K562 (cell line): Measurements from ENCODE around the gene MPZL1. TPM values are rescaled to one million over a fixed set of nuclear protein-coding genes. Genes with fewer than 3 reads are reported as not detected.

Experiments used
- CEBPB ChIP-seq: fragments of 450-650 bp; IDR thresholded peaks from 2 replicates; pipeline ENCODE4 v1.6.1; 2016; ENCODE audit warnings: missing genetic modification characterization, missing compliant biosample characterization
- CHD1 ChIP-seq: fragments of 200-600 bp; sonication (generic); IDR thresholded peaks from one replicate; pipeline ENCODE4 v1.6.1; 2012; ENCODE audit warnings: mild to moderate bottlenecking, moderate library complexity, low read length, inconsistent platforms
- ETS2 ChIP-seq: IDR thresholded peaks from 2 replicates; pipeline ENCODE4 v1.6.1; 2016; ENCODE audit warnings: borderline replicate concordance, missing genetic modification characterization, mild to moderate bottlenecking, moderate library complexity, missing compliant biosample characterization; ENCODE audit not compliant: poor library complexity, severe bottlenecking
- NONO ChIP-seq, 2 experiments: fragments of 200-400 bp in 1 of 2; fragments of 450-650 bp in 1 of 2; formaldehyde crosslinking in 1 of 2; IDR thresholded peaks; 2 replicates each; pipeline ENCODE4 v1.6.1; 2017; ENCODE audit warnings: low read depth in 2 of 2, mild to moderate bottlenecking in 2 of 2, moderate library complexity in 2 of 2, low read length in 1 of 2
- POLR2G ChIP-seq: fragments of 200-400 bp; formaldehyde crosslinking; IDR thresholded peaks from 2 replicates; pipeline ENCODE4 v1.6.1; 2017; ENCODE audit warnings: low read depth, mild to moderate bottlenecking, antibody characterized with exemption, low read length, moderate library complexity
- RAD21 ChIP-seq, 2 experiments: fragments of 250-450 bp in 1 of 2; fragments of 450-650 bp in 1 of 2; sonication (Bioruptor Pico) in 1 of 2; formaldehyde crosslinking in 1 of 2; IDR thresholded peaks in 1 of 2; conservative IDR thresholded peaks in 1 of 2; 2 replicates each; pipeline versions ENCODE4 v1.4.0 to v1.8.0; 2020 to 2022; ENCODE audit warnings: mild to moderate bottlenecking in 2 of 2, moderate library complexity in 1 of 2
- SOX6 ChIP-seq: fragments of 450-650 bp; IDR thresholded peaks from 2 replicates; pipeline ENCODE4 v1.6.1; 2014; ENCODE audit warnings: mild to moderate bottlenecking
- SREBF2 ChIP-seq: sonication (generic); formaldehyde crosslinking; IDR thresholded peaks from 2 replicates; pipeline ENCODE4 v1.4.0; 2020; ENCODE audit warnings: mild to moderate bottlenecking, missing genetic modification reagents
- ZBTB8A ChIP-seq: fragments of 450-650 bp; IDR thresholded peaks from 2 replicates; pipeline ENCODE4 v1.6.1; 2018; ENCODE audit warnings: mild to moderate bottlenecking, moderate library complexity; ENCODE audit not compliant: partially characterized antibody
- ZNF445 ChIP-seq: fragments of 250-450 bp; sonication (Bioruptor Pico); IDR thresholded peaks from 2 replicates; pipeline ENCODE4 v1.4.0; 2020; ENCODE audit warnings: low read depth, mild to moderate bottlenecking, moderate library complexity
- polyA plus RNA-seq, 8 experiments: library from polyadenylated mRNA; depleted of rRNA in 4 of 8; stranded (reverse) in 5 of 8; unstranded in 3 of 8; fragments of >200 nt; fragmentation: Nextera tagmentation in 2 of 8; fragmentation: Illumina TruSeq in 1 of 8; extraction: Ambion mirVana in 2 of 8; extraction: Trizol in 1 of 8; gene quantifications; 2 replicates each; pipeline versions ENCODE4 v1.2.1 to v1.2.3, GENCODE V29; 2011 to 2014; ENCODE audit warnings: inconsistent platforms in 1 of 8, missing spikeins in 1 of 8
- total RNA-seq, 7 experiments: library from RNA; depleted of rRNA in 6 of 7; stranded (reverse); fragments of >200 nt in 6 of 7; fragmentation: Illumina TruSeq in 2 of 7; extraction: Trizol in 2 of 7; gene quantifications; 2 replicates each; pipeline versions ENCODE4 v1.2.1 to v1.2.3, GENCODE V29; 2011 to 2021; ENCODE audit warnings: low replicate concordance in 1 of 7
- TF ChIP-seq, protein P1 (sequence below): fragments of 200-800 bp; sonication (Bioruptor generic); IDR thresholded peaks from 2 replicates; pipeline ENCODE4 v1.6.1; 2017; ENCODE audit warnings: missing genetic modification characterization, missing compliant biosample characterization
- TF ChIP-seq, protein P2 (sequence below): sonication (generic); formaldehyde crosslinking; IDR thresholded peaks from 2 replicates; pipeline ENCODE4 v1.8.1; 2022; ENCODE audit warnings: missing genetic modification reagents
- TF ChIP-seq, protein P3 (sequence below), 2 experiments: fragments of 450-650 bp; IDR thresholded peaks; 2 replicates each; pipeline ENCODE4 v1.6.1; 2016
- TF ChIP-seq, protein P4 (sequence below): fragments of 450-650 bp; formaldehyde crosslinking; IDR thresholded peaks from 2 replicates; pipeline ENCODE4 v1.4.0; 2020; ENCODE audit warnings: mild to moderate bottlenecking, mixed read lengths
- TF ChIP-seq, protein P5 (sequence below), 2 experiments: fragments of 200-800 bp in 1 of 2; sonication (Bioruptor generic) in 1 of 2; sonication (generic) in 1 of 2; formaldehyde crosslinking in 1 of 2; IDR thresholded peaks in 1 of 2; conservative IDR thresholded peaks in 1 of 2; 2 replicates each; pipeline versions ENCODE4 v1.5.0 to v1.6.1; 2016 to 2020; ENCODE audit warnings: missing compliant biosample characterization in 1 of 2, missing genetic modification characterization in 1 of 2, missing genetic modification reagents in 1 of 2

The MPZL1 gene
- total and polyA plus RNA-seq, 9 of the 15 experiments (the other 6 are each of a cell fraction or from before 2014, with no cell fraction given): 14.5 to 153 (median 66.5) TPM

DNA sequence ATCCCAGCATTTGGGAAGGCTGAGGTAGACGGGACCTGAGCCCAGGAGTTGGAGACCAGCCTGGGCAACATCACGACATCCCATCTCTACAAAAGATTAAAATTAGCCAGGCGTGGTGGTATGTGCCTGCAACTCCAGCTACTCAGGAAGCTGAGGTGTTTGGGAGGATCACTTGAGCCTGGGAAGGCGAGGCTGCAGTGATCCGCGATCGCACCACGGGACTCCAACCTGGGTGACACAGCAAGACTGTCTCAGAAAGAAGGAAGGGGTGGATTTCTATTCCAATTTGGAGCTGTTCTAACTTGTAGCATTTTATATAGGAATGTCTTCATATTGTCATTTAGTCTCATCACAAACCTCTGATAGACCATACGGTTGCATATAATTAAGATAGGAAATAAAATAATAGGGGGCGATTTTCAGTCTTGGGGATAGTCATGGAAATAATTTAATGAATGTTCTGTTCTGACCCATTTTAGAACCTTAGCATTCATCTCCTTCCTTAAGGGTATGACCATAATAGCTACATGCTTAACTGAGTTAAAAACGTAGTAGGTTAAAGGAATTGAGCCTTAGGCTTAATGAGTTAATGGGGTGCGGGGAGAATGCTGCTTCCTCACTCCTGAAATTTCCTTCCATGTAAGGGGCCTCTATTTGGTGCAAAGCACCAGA, 99.0 kb downstream of the MPZL1 start (continued):
- TF ChIP-seq, protein P1, sequence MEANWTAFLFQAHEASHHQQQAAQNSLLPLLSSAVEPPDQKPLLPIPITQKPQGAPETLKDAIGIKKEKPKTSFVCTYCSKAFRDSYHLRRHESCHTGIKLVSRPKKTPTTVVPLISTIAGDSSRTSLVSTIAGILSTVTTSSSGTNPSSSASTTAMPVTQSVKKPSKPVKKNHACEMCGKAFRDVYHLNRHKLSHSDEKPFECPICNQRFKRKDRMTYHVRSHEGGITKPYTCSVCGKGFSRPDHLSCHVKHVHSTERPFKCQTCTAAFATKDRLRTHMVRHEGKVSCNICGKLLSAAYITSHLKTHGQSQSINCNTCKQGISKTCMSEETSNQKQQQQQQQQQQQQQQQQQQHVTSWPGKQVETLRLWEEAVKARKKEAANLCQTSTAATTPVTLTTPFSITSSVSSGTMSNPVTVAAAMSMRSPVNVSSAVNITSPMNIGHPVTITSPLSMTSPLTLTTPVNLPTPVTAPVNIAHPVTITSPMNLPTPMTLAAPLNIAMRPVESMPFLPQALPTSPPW: no peak
- TF ChIP-seq SREBF2: no peak
- TF ChIP-seq, protein P2, sequence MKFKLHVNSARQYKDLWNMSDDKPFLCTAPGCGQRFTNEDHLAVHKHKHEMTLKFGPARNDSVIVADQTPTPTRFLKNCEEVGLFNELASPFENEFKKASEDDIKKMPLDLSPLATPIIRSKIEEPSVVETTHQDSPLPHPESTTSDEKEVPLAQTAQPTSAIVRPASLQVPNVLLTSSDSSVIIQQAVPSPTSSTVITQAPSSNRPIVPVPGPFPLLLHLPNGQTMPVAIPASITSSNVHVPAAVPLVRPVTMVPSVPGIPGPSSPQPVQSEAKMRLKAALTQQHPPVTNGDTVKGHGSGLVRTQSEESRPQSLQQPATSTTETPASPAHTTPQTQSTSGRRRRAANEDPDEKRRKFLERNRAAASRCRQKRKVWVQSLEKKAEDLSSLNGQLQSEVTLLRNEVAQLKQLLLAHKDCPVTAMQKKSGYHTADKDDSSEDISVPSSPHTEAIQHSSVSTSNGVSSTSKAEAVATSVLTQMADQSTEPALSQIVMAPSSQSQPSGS (CRISPR knock-in tag): no peak
- TF ChIP-seq CHD1: no peak
- TF ChIP-seq ETS2 (tag): no peak
- no peak for TF ChIP-seq ZNF445 (CRISPR knock-in tag)
- TF ChIP-seq, protein P3, sequence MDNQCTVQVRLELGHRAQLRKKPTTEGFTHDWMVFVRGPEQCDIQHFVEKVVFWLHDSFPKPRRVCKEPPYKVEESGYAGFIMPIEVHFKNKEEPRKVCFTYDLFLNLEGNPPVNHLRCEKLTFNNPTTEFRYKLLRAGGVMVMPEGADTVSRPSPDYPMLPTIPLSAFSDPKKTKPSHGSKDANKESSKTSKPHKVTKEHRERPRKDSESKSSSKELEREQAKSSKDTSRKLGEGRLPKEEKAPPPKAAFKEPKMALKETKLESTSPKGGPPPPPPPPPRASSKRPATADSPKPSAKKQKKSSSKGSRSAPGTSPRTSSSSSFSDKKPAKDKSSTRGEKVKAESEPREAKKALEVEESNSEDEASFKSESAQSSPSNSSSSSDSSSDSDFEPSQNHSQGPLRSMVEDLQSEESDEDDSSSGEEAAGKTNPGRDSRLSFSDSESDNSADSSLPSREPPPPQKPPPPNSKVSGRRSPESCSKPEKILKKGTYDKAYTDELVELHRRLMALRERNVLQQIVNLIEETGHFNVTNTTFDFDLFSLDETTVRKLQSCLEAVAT (IDR thresholded peaks at IDR 0.05): peak; percentile 19 to 83
- no peak for TF ChIP-seq ZBTB8A
- TF ChIP-seq, protein P4, sequence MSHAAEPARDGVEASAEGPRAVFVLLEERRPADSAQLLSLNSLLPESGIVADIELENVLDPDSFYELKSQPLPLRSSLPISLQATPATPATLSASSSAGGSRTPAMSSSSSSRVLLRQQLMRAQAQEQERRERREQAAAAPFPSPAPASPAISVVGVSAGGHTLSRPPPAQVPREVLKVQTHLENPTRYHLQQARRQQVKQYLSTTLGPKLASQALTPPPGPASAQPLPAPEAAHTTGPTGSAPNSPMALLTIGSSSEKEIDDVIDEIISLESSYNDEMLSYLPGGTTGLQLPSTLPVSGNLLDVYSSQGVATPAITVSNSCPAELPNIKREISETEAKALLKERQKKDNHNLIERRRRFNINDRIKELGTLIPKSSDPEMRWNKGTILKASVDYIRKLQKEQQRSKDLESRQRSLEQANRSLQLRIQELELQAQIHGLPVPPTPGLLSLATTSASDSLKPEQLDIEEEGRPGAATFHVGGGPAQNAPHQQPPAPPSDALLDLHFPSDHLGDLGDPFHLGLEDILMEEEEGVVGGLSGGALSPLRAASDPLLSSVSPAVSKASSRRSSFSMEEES (CRISPR knock-in tag): no peak
- TF ChIP-seq RAD21 (CRISPR knock-in tag; conservative IDR thresholded peaks at IDR 0.05 in 1 of 2, IDR thresholded peaks at IDR 0.05 in 1 of 2): no peak
- TF ChIP-seq POLR2G: no peak
- TF ChIP-seq NONO (IDR thresholded peaks at IDR 0.05; ENCODE audit: low read depth in 2 of 2, low read length in 1 of 2): peak in 1 of 2 experiments; percentile 55; a peak in 1 of 4 replicates
- TF ChIP-seq, protein P5, sequence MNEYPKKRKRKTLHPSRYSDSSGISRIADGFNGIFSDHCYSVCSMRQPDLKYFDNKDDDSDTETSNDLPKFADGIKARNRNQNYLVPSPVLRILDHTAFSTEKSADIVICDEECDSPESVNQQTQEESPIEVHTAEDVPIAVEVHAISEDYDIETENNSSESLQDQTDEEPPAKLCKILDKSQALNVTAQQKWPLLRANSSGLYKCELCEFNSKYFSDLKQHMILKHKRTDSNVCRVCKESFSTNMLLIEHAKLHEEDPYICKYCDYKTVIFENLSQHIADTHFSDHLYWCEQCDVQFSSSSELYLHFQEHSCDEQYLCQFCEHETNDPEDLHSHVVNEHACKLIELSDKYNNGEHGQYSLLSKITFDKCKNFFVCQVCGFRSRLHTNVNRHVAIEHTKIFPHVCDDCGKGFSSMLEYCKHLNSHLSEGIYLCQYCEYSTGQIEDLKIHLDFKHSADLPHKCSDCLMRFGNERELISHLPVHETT (CRISPR knock-in tag; conservative IDR thresholded peaks at IDR 0.05 in 1 of 2, IDR thresholded peaks at IDR 0.05 in 1 of 2): no peak
- no peak for TF ChIP-seq CEBPB (tag)
- no peak; the same call in 1 of the 2 replicates for TF ChIP-seq SOX6
